Measurements from ENCODE around the gene ITPR2.

Gene ITPR2

GRCh38 chr12:26800858-26801257 is 32.1 kb downstream of the ITPR2 start:
- no peak for DNase-seq
- Histone ChIP-seq H4K8ac (ENCODE audit: low read depth, low read length) (no peak overlapping the region), H3K36me3 (ENCODE audit: control insufficient read depth in 1 of 2, insufficient read depth in 2 of 2, low read length in 2 of 2) (no peaks in the 10 kb centered on the region), H3K9me3 (ENCODE audit: insufficient read depth, low read depth, low read length) (peaks cover 2% of the 10 kb centered on the region), H4K91ac (ENCODE audit: low read depth, low read length) (no peak overlapping the region), H2AK5ac (ENCODE audit: low read length) (no peak overlapping the region), H2AFZ (ENCODE audit: insufficient read depth, low read length, poor library complexity) (no peak overlapping the region), H3K4ac (ENCODE audit: low read depth, low read length) (no peak overlapping the region), H3K27ac (ENCODE audit: low read depth, low read length) (no peak overlapping the region), H2BK5ac (ENCODE audit: low read depth, low read length, poor library complexity) (no peak overlapping the region), H2BK12ac (ENCODE audit: low read length) (no peak overlapping the region), H3K14ac (ENCODE audit: low read length) (no peak overlapping the region), H3K23ac (ENCODE audit: low read length) (no peak overlapping the region), H3K4me3 (ENCODE audit: low read depth, low read length) (peak overlapping the region; percentile 11), H3K27me3 (ENCODE audit: insufficient read depth, low read length) (no peaks in the 10 kb centered on the region), H3K79me2 (ENCODE audit: control insufficient read depth, insufficient read depth, low read length, poor library complexity) (no peaks in the 10 kb centered on the region), H3K9ac (ENCODE audit: low read length) (no peak overlapping the region), H3K18ac (ENCODE audit: low read length) (no peak overlapping the region), H4K12ac (ENCODE audit: low read depth, low read length) (no peak overlapping the region), H2BK120ac (ENCODE audit: insufficient read depth, low read length, poor library complexity) (no peak overlapping the region), H3K4me2 (ENCODE audit: low read length) (no peak overlapping the region), H3K79me1 (ENCODE audit: low read length) (no peaks in the 10 kb centered on the region), H3K4me1 (ENCODE audit: control insufficient read depth in 1 of 2, insufficient read depth in 2 of 2, low read length in 2 of 2) (peaks cover 0 to 3% of the 10 kb centered on the region in 2 experiments)
- no CpG with 5 or more reads among the region's 7 CpGs for WGBS (ENCODE audit: extremely low coverage, insufficient coverage, insufficient read length)

- no peak overlapping the region for H3K4me2 ChIP-seq (ENCODE audit: low read length)
- H3K27me3 ChIP-seq (ENCODE audit: insufficient read depth, low read length): no peaks in the 10 kb centered on the region
- no peaks in the 10 kb centered on the region for H3K4me1 ChIP-seq (ENCODE audit: control insufficient read depth in 1 of 2, insufficient read depth in 2 of 2, low read length in 2 of 2)
- no peak overlapping the region for H4K91ac ChIP-seq (ENCODE audit: low read depth, low read length)
- H3K4me3 ChIP-seq (ENCODE audit: low read depth, low read length): no peak overlapping the region
- H2BK12ac ChIP-seq (ENCODE audit: low read length): no peak overlapping the region
- H3K18ac ChIP-seq (ENCODE audit: low read length): no peak overlapping the region
- no peaks in the 10 kb centered on the region for H3K36me3 ChIP-seq (ENCODE audit: control insufficient read depth in 1 of 2, insufficient read depth in 2 of 2, low read length in 2 of 2)
- H3K4ac ChIP-seq (ENCODE audit: low read depth, low read length): no peak overlapping the region
- no peak overlapping the region for H3K9ac ChIP-seq (ENCODE audit: low read length)
- no peak overlapping the region for H3K27ac ChIP-seq (ENCODE audit: low read depth, low read length)
- H3K14ac ChIP-seq (ENCODE audit: low read length): no peak overlapping the region
- H2AFZ ChIP-seq (ENCODE audit: insufficient read depth, low read length, poor library complexity): no peak overlapping the region
- no peak overlapping the region for H4K8ac ChIP-seq (ENCODE audit: low read depth, low read length)
- H3K23ac ChIP-seq (ENCODE audit: low read length): no peak overlapping the region
- no peak overlapping the region for H2BK5ac ChIP-seq (ENCODE audit: low read depth, low read length, poor library complexity)
- peaks cover 2% of the 10 kb centered on the region for H3K9me3 ChIP-seq (ENCODE audit: insufficient read depth, low read depth, low read length)
- H3K79me2 ChIP-seq (ENCODE audit: control insufficient read depth, insufficient read depth, low read length, poor library complexity): no peaks in the 10 kb centered on the region
- no peak overlapping the region for H2AK5ac ChIP-seq (ENCODE audit: low read length)
- no peak for DNase-seq
- no peak overlapping the region for H4K12ac ChIP-seq (ENCODE audit: low read depth, low read length)
- H2BK120ac ChIP-seq (ENCODE audit: insufficient read depth, low read length, poor library complexity): no peak overlapping the region
- H3K79me1 ChIP-seq (ENCODE audit: low read length): no peaks in the 10 kb centered on the region
Observed at GRCh38 chr12:26800347-26800746, 32.6 kb downstream of the ITPR2 start.

- Histone ChIP-seq H3K9ac (ENCODE audit: low read length) (no peak overlapping the region), H3K4me3 (ENCODE audit: low read depth, low read length) (no peak overlapping the region), H2AFZ (ENCODE audit: insufficient read depth, low read length, poor library complexity) (no peak overlapping the region), H3K4me2 (ENCODE audit: low read length) (no peak overlapping the region), H3K27me3 (ENCODE audit: insufficient read depth, low read length) (no peaks in the 10 kb centered on the region), H2BK5ac (ENCODE audit: low read depth, low read length, poor library complexity) (no peak overlapping the region), H2BK12ac (ENCODE audit: low read length) (no peak overlapping the region), H3K4ac (ENCODE audit: low read depth, low read length) (no peak overlapping the region), H4K91ac (ENCODE audit: low read depth, low read length) (no peak overlapping the region), H3K79me1 (ENCODE audit: low read length) (no peaks in the 10 kb centered on the region), H3K14ac (ENCODE audit: low read length) (no peak overlapping the region), H3K18ac (ENCODE audit: low read length) (no peak overlapping the region), H3K9me3 (ENCODE audit: insufficient read depth, low read depth, low read length) (peaks cover 2% of the 10 kb centered on the region), H2BK120ac (ENCODE audit: insufficient read depth, low read length, poor library complexity) (no peak overlapping the region), H4K12ac (ENCODE audit: low read depth, low read length) (no peak overlapping the region), H4K8ac (ENCODE audit: low read depth, low read length) (no peak overlapping the region), H3K36me3 (ENCODE audit: control insufficient read depth in 1 of 2, insufficient read depth in 2 of 2, low read length in 2 of 2) (no peaks in the 10 kb centered on the region), H2AK5ac (ENCODE audit: low read length) (no peak overlapping the region), H3K79me2 (ENCODE audit: control insufficient read depth, insufficient read depth, low read length, poor library complexity) (no peaks in the 10 kb centered on the region), H3K4me1 (ENCODE audit: control insufficient read depth in 1 of 2, insufficient read depth in 2 of 2, low read length in 2 of 2) (no peaks in the 10 kb centered on the region), H3K27ac (ENCODE audit: low read depth, low read length) (no peak overlapping the region), H3K23ac (ENCODE audit: low read length) (no peak overlapping the region)
- peak in 1 of 2 donors; percentile 49 for DNase-seq
Observed at GRCh38 chr12:26799741-26800140, 33.3 kb downstream of the ITPR2 start.

- no peak overlapping the region for H2BK12ac ChIP-seq (ENCODE audit: low read length)
Observed at GRCh38 chr12:26798640-26799039, 34.4 kb downstream of the ITPR2 start.

GRCh38 chr12:26798023-26798422 is 35.0 kb downstream of the ITPR2 start:
- Histone ChIP-seq H3K79me1 (ENCODE audit: low read length) (no peaks in the 10 kb centered on the region), H3K4me2 (ENCODE audit: low read length) (no peak overlapping the region), H3K4me3 (ENCODE audit: low read depth, low read length) (no peak overlapping the region), H2BK120ac (ENCODE audit: insufficient read depth, low read length, poor library complexity) (no peak overlapping the region), H2BK12ac (ENCODE audit: low read length) (no peak overlapping the region), H4K12ac (ENCODE audit: low read depth, low read length) (no peak overlapping the region), H3K23ac (ENCODE audit: low read length) (no peak overlapping the region), H4K91ac (ENCODE audit: low read depth, low read length) (no peak overlapping the region), H2AFZ (ENCODE audit: insufficient read depth, low read length, poor library complexity) (no peak overlapping the region), H2AK5ac (ENCODE audit: low read length) (no peak overlapping the region), H3K79me2 (ENCODE audit: control insufficient read depth, insufficient read depth, low read length, poor library complexity) (no peaks in the 10 kb centered on the region), H3K18ac (ENCODE audit: low read length) (no peak overlapping the region), H3K27me3 (ENCODE audit: insufficient read depth, low read length) (no peaks in the 10 kb centered on the region), H2BK5ac (ENCODE audit: low read depth, low read length, poor library complexity) (no peak overlapping the region), H3K4me1 (ENCODE audit: control insufficient read depth in 1 of 2, insufficient read depth in 2 of 2, low read length in 2 of 2) (no peaks in the 10 kb centered on the region), H3K36me3 (ENCODE audit: control insufficient read depth in 1 of 2, insufficient read depth in 2 of 2, low read length in 2 of 2) (no peaks in the 10 kb centered on the region), H3K9me3 (ENCODE audit: insufficient read depth, low read depth, low read length) (peaks cover 2% of the 10 kb centered on the region), H4K8ac (ENCODE audit: low read depth, low read length) (no peak overlapping the region), H3K27ac (ENCODE audit: low read depth, low read length) (no peak overlapping the region), H3K4ac (ENCODE audit: low read depth, low read length) (no peak overlapping the region), H3K14ac (ENCODE audit: low read length) (no peak overlapping the region), H3K9ac (ENCODE audit: low read length) (no peak overlapping the region)
- no peak for DNase-seq
- no CpG with 5 or more reads among the region's 6 CpGs for WGBS (ENCODE audit: extremely low coverage, insufficient coverage, insufficient read length)

More at GRCh38 chr12:26798640-26799039, 34.4 kb downstream of the ITPR2 start:
- H3K79me1 ChIP-seq (ENCODE audit: low read length): no peaks in the 10 kb centered on the region
- no peak for DNase-seq
- H4K91ac ChIP-seq (ENCODE audit: low read depth, low read length): no peak overlapping the region
- peaks cover 2% of the 10 kb centered on the region for H3K9me3 ChIP-seq (ENCODE audit: insufficient read depth, low read depth, low read length)
- H2AK5ac ChIP-seq (ENCODE audit: low read length): no peak overlapping the region
- H3K23ac ChIP-seq (ENCODE audit: low read length): no peak overlapping the region
- H4K8ac ChIP-seq (ENCODE audit: low read depth, low read length): no peak overlapping the region
- H3K27ac ChIP-seq (ENCODE audit: low read depth, low read length): no peak overlapping the region
- H3K36me3 ChIP-seq (ENCODE audit: control insufficient read depth in 1 of 2, insufficient read depth in 2 of 2, low read length in 2 of 2): no peaks in the 10 kb centered on the region
- H2BK120ac ChIP-seq (ENCODE audit: insufficient read depth, low read length, poor library complexity): no peak overlapping the region
- no peak overlapping the region for H2AFZ ChIP-seq (ENCODE audit: insufficient read depth, low read length, poor library complexity)
- H4K12ac ChIP-seq (ENCODE audit: low read depth, low read length): no peak overlapping the region
- no peaks in the 10 kb centered on the region for H3K4me1 ChIP-seq (ENCODE audit: control insufficient read depth in 1 of 2, insufficient read depth in 2 of 2, low read length in 2 of 2)
- no peak overlapping the region for H3K4ac ChIP-seq (ENCODE audit: low read depth, low read length)
- H3K14ac ChIP-seq (ENCODE audit: low read length): no peak overlapping the region
- no peak overlapping the region for H3K18ac ChIP-seq (ENCODE audit: low read length)
- H3K79me2 ChIP-seq (ENCODE audit: control insufficient read depth, insufficient read depth, low read length, poor library complexity): no peaks in the 10 kb centered on the region
- no peak overlapping the region for H3K4me2 ChIP-seq (ENCODE audit: low read length)
- H3K4me3 ChIP-seq (ENCODE audit: low read depth, low read length): no peak overlapping the region
- no peaks in the 10 kb centered on the region for H3K27me3 ChIP-seq (ENCODE audit: insufficient read depth, low read length)
- H3K9ac ChIP-seq (ENCODE audit: low read length): no peak overlapping the region
- no peak overlapping the region for H2BK5ac ChIP-seq (ENCODE audit: low read depth, low read length, poor library complexity)

All from trophoblast cell (in vitro differentiated cells and primary cell).